Neural cell (in vitro differentiated cells): Measurements from ENCODE around the gene UNC5A. TPM values are rescaled to one million over a fixed set of nuclear protein-coding genes. Genes with fewer than 3 reads are reported as not detected.

Experiments
- H2AFZ ChIP-seq: fragments of 200-600, 300-800 bp; sonication (generic), shearing (Covaris generic); 2 replicates; pipeline ENCODE4 v1.6.0; 2014; ENCODE audit warnings: low read depth, mild to moderate bottlenecking, antibody characterized with exemption, low read length, moderate library complexity
- H3F3A ChIP-seq: fragments of 200-600 bp; shearing (Covaris generic); 2 replicates; pipeline ENCODE4 v1.6.1; 2016; ENCODE audit warnings: mild to moderate bottlenecking, moderate library complexity, mixed read lengths, antibody characterized with exemption, low read length; ENCODE audit not compliant: insufficient read depth, poor library complexity, severe bottlenecking
- H3K27ac ChIP-seq: fragments of 200-600, 300-800 bp; sonication (generic), shearing (Covaris generic); 2 replicates; pipeline ENCODE4 v1.5.1; 2014; ENCODE audit warnings: mild to moderate bottlenecking, low read length, moderate library complexity
- H3K27me3 ChIP-seq: fragments of 300-800, 200-600 bp; sonication (generic), shearing (Covaris generic); 2 replicates; pipeline ENCODE4 v1.6.0; 2014; ENCODE audit warnings: mild to moderate bottlenecking, low read depth, low read length, moderate library complexity; ENCODE audit not compliant: insufficient read depth
- H3K36me3 ChIP-seq: fragments of 300-800, 200-600 bp; sonication (generic), shearing (Covaris generic); 2 replicates; pipeline ENCODE4 v1.5.1; 2014; ENCODE audit warnings: mild to moderate bottlenecking, antibody characterized with exemption, low read length, moderate library complexity; ENCODE audit not compliant: insufficient read depth
- H3K4me2 ChIP-seq: fragments of 300-800, 200-600 bp; sonication (generic), shearing (Covaris generic); 2 replicates; pipeline ENCODE4 v1.6.0; 2014; ENCODE audit warnings: mild to moderate bottlenecking, low read length
- H3K4me3 ChIP-seq: fragments of 300-800, 200-600 bp; sonication (generic), shearing (Covaris generic); 2 replicates; pipeline ENCODE4 v1.5.1; 2014; ENCODE audit warnings: mild to moderate bottlenecking, low read length, moderate library complexity
- H3K79me2 ChIP-seq: fragments of 200-600 bp; shearing (Covaris generic); replicated peaks from 2 replicates; pipeline ENCODE4 v1.6.0; 2014; ENCODE audit warnings: mild to moderate bottlenecking, low read length, moderate library complexity; ENCODE audit not compliant: insufficient read depth
- H3K9ac ChIP-seq: fragments of 300-800, 200-600 bp; sonication (generic), shearing (Covaris generic); 2 replicates; pipeline ENCODE4 v1.6.1; 2016; ENCODE audit warnings: mild to moderate bottlenecking, low read length, mixed read lengths
- H3K9me2 ChIP-seq: fragments of 200-600 bp; shearing (Covaris generic); 2 replicates; pipeline ENCODE4 v1.6.1; 2016; ENCODE audit warnings: mild to moderate bottlenecking, low read length, mixed read lengths; ENCODE audit not compliant: insufficient read depth
- H3K9me3 ChIP-seq: fragments of 200-600, 300-800 bp; sonication (generic), shearing (Covaris generic); 2 replicates; pipeline ENCODE4 v1.6.1; 2016; ENCODE audit warnings: mild to moderate bottlenecking, mixed run types, low read length, moderate library complexity, mixed read lengths
- H4K20me1 ChIP-seq: fragments of 200-600 bp; shearing (Covaris generic); 2 replicates; pipeline ENCODE4 v1.6.1; 2016; ENCODE audit warnings: mild to moderate bottlenecking, mixed run types; ENCODE audit not compliant: insufficient read depth
- CTCF ChIP-seq: fragments of 450-650 bp; IDR thresholded peaks from 2 replicates; pipeline ENCODE4 v1.5.1; 2014; ENCODE audit warnings: antibody characterized with exemption, mild to moderate bottlenecking, moderate library complexity; ENCODE audit not compliant: poor library complexity, severe bottlenecking
- EP300 ChIP-seq: fragments of 450-650 bp; conservative IDR thresholded peaks from 2 replicates; pipeline ENCODE4 v1.6.1; 2014; ENCODE audit warnings: antibody characterized with exemption, mild to moderate bottlenecking, moderate library complexity; ENCODE audit not compliant: poor library complexity, severe bottlenecking
- EZH2 ChIP-seq: fragments of 200-600, 300-800 bp; shearing (Covaris generic), sonication (generic); IDR thresholded peaks from 2 replicates; pipeline ENCODE4 v1.6.1; 2014; ENCODE audit warnings: antibody characterized with exemption, low read length, borderline replicate concordance, mild to moderate bottlenecking; ENCODE audit not compliant: insufficient read depth, poor library complexity, severe bottlenecking
- MXI1 ChIP-seq: fragments of 450-650 bp; conservative IDR thresholded peaks from 2 replicates; pipeline ENCODE4 v1.6.1; 2014; ENCODE audit warnings: antibody characterized with exemption, mild to moderate bottlenecking; ENCODE audit not compliant: poor library complexity, severe bottlenecking
- POLR2AphosphoS5 ChIP-seq: IDR thresholded peaks from 2 replicates; pipeline ENCODE4 v1.6.1; 2012
- RAD21 ChIP-seq: fragments of 450-650 bp; conservative IDR thresholded peaks from 2 replicates; pipeline ENCODE4 v1.6.1; 2014; ENCODE audit warnings: antibody characterized with exemption, mild to moderate bottlenecking, moderate library complexity
- REST ChIP-seq: IDR thresholded peaks from 2 replicates; pipeline ENCODE4 v1.6.1; 2012; ENCODE audit warnings: borderline replicate concordance
- SMC3 ChIP-seq: fragments of 450-650 bp; conservative IDR thresholded peaks from 2 replicates; pipeline ENCODE4 v1.6.1; 2014; ENCODE audit warnings: antibody characterized with exemption, mild to moderate bottlenecking, moderate library complexity; ENCODE audit not compliant: poor library complexity
- TAF1 ChIP-seq: IDR thresholded peaks from 2 replicates; pipeline ENCODE4 v1.6.1; 2012; ENCODE audit warnings: low read depth
- polyA plus RNA-seq: library from polyadenylated mRNA; depleted of rRNA; stranded (reverse); fragments of >200 nt; gene quantifications from 2 replicates; pipeline ENCODE4 v1.2.3, GENCODE V29; 2014

UNC5A gene
- polyA plus RNA-seq, 1 donor from 2014 or later: 2.7 TPM

- Histone ChIP-seq H3K27ac (no peak overlapping the region), H3K9ac (no peak overlapping the region), H3K4me2 (no peak overlapping the region)
These were observed 64.7 kb downstream of the UNC5A start for GRCh38 chr5:176875014-176875550.

More at GRCh38 chr5:176875014-176875550, 64.7 kb downstream of the UNC5A start:
- Histone ChIP-seq H3K27me3 (no peaks in the 10 kb centered on the region), H3K4me3 (no peak overlapping the region), H3K36me3 (no peaks in the 10 kb centered on the region), H3K9me2 (no peaks in the 10 kb centered on the region), H3K79me2 (no peaks in the 10 kb centered on the region), H2AFZ (no peak overlapping the region), H3K9me3 (no peaks in the 10 kb centered on the region), H3F3A (no peaks in the 10 kb centered on the region), H4K20me1 (no peaks in the 10 kb centered on the region)
- no peak for TF ChIP-seq RAD21
- no peak for TF ChIP-seq REST
- no peak for TF ChIP-seq POLR2AphosphoS5
- no peak for TF ChIP-seq CTCF
- TF ChIP-seq MXI1: no peak
- TF ChIP-seq SMC3: no peak
- TF ChIP-seq TAF1: no peak
- TF ChIP-seq EP300: no peak
- TF ChIP-seq EZH2: no peak
